Testis (tissue), 2 donors: ENCODE measurements around the gene MACROH2A1.

Experiments
- POLR2A ChIP-seq: fragments of 450-650 bp; IDR thresholded peaks from one replicate; pipeline ENCODE4 v1.6.1; 2017; ENCODE audit warnings: antibody characterized with exemption, mild to moderate bottlenecking, moderate library complexity
- TF ChIP-seq, protein P1 (sequence below), 3 experiments: fragments of 450-650 bp in 2 of 3; fragments of 200-600 bp in 1 of 3; sonication (generic) in 1 of 3; IDR thresholded peaks; one replicate each; pipeline ENCODE4 v1.5.1; 2016 to 2019; ENCODE audit warnings: antibody characterized with exemption in 3 of 3, mild to moderate bottlenecking in 2 of 3, moderate library complexity in 1 of 3

GRCh38 chr5:135386096-135386495 lies 12.9 kb downstream of the MACROH2A1 start:
- TF ChIP-seq, protein P1, sequence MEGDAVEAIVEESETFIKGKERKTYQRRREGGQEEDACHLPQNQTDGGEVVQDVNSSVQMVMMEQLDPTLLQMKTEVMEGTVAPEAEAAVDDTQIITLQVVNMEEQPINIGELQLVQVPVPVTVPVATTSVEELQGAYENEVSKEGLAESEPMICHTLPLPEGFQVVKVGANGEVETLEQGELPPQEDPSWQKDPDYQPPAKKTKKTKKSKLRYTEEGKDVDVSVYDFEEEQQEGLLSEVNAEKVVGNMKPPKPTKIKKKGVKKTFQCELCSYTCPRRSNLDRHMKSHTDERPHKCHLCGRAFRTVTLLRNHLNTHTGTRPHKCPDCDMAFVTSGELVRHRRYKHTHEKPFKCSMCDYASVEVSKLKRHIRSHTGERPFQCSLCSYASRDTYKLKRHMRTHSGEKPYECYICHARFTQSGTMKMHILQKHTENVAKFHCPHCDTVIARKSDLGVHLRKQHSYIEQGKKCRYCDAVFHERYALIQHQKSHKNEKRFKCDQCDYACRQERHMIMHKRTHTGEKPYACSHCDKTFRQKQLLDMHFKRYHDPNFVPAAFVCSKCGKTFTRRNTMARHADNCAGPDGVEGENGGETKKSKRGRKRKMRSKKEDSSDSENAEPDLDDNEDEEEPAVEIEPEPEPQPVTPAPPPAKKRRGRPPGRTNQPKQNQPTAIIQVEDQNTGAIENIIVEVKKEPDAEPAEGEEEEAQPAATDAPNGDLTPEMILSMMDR (IDR thresholded peaks at IDR 0.05), result no peak
- no peak for TF ChIP-seq POLR2A
